CD4-positive, alpha-beta T cell treated with Interleukin-12 subunit alpha and Interleukin-12 subunit beta, for 1 hour (primary cell): ENCODE data around the gene MVD.

Experiments used
- DNase-seq: peaks from one replicate; pipeline ENCODE4 v3.0.0-alpha.2; 2020

Gene MVD

GRCh38 chr16:88639231-88640038 lies 23.5 kb downstream of the MVD start:
- no peak for DNase-seq

DNA sequence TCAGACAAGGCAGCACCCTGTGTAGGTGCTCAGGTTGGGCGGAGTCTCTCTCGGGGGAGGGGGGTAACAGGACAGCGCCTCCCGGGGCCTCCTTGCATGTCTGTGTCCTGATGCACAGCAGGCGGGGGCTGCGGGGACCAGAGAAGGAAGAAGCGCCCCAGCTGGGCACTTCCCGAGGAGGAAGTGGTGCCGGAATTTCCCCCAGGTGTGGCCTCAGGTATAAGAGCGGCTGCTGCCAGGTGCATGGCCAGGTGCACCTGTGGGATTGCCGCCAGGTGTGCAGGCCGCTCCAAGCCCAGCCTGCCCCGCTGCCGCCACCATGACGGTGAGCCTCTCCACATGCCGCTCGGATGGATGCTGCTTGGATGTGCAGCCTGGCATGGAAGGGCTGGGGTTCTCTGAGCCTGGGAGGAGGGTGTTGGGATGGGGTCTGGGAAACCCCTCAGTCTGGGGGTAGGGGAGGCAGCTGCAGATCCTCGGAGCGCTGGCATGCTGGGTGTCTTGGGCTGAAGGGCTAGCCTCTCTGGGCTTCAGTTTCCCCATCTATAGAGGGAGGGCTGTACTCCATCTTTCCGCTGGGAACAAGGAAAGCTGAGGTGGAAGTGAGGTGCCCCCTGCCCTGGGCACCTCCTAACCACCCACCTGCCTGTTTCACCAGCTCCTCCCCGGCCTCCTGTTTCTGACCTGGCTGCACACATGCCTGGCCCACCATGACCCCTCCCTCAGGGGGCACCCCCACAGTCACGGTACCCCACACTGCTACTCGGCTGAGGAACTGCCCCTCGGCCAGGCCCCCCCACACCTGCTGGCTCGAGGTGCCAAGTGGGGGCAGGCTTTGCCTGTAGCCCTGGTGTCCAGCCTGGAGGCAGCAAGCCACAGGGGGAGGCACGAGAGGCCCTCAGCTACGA lies 24.3 kb downstream of the MVD start, which contains the start of gene IL17C:
IL17C (plus strand) TSS at position 250 of the 908 bp plus-strand sequence; CDS start at position 320, 70 bp downstream.
- DNase-seq, result peak; percentile 41

DNA sequence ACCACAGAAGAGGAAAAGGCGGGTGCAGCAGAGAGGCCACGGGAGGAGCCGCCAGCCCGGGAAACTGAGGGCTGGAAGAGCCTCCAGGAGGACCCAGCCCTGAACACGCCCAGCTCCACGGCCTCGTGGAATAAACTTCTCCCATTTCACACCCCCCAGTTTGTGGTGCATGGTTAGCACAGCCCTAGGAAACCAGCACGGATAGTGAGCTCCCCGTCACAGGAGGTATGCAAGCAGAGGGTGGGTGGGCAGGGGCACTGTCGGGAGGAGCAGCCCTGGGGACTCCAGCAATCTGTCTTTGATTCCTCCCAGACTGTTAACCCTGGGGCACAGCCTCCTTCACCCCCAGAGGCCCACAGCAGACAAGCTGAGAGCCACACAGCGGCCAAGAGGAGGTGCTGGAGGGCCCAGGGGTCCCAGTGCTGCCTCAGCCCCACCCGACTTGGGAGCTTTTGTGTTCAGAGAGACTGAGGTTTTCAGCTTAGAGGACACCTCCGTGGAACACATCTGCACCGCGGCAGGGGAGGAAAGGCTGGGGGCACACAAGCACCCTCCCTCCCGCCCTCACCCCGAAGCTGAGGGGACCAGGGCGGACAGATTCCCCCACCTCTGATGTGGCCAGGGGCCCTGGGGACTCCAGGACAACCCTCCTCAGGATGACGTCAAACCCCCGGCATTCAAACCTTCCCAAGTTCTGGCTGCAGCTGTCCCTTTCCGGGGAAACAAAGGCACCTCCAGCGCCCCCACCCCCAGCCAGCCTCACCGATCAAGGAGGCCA lies 26.2 kb downstream of the MVD start:
- no peak for DNase-seq

DNA sequence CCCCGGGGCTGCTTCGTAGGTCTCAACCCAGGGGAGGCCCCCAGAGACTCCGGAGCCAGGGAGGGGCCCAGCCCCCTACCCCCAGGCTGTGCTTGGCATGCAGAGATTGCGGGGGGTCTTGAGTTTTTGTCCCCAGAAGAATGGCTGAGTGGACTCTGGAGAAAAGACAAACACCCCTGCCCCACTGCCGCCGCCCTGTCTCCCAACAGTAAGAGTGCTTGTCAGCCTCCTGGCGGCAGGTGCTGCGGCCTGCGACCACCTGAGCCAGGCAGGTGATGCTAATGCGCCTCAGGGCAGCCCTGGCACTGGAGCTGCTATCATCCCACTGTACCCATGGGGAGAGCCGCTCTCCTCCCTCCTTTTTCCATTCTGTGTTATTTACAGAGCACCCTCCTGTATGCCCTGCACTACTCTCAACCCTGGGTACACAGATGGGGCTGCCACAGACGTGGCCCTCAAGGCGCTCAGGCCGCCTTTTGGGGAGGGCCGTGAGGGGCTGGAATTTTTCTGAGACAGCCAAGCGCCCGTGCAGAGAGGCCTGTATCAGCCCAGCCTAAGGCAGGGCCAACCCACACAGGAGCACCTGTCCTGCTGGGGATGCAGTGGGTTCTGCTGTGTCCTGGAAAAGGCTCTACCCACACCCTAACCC lies 27.1 kb downstream of the MVD start:
- DNase-seq, result no peak

DNA sequence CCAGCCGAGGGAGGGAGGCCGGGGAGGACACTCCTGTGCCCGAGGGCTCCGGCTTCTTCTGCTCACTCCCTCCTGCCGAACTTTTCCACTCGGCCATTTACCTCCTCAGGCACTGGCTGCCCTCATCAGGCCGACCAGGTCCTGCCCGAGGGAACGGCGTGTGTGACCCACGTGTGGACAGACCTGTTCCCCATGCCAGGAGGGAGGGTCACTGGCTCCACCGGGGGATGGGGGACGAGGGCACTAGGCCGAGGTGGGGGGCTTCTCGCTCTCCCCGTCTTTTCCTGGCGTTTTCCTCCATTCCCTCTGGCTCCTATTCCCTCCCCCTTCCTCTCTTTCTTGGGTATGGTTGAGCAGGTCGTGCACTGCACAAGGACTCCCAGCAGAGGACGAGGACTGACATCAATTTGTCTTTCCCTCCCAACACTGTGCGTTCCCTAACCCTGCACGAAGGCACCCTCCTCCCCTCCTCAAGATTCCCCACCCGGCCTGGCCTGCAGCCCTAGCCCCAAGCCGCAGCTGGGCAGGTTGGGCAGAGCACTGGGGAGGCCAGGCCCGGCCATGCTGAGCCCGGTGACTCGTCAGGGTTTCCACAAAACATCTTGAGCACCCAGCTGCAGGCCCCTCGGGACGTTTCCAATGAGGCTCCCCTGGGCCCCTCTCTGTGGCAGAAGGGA lies 27.8 kb downstream of the MVD start:
- no peak for DNase-seq

DNA sequence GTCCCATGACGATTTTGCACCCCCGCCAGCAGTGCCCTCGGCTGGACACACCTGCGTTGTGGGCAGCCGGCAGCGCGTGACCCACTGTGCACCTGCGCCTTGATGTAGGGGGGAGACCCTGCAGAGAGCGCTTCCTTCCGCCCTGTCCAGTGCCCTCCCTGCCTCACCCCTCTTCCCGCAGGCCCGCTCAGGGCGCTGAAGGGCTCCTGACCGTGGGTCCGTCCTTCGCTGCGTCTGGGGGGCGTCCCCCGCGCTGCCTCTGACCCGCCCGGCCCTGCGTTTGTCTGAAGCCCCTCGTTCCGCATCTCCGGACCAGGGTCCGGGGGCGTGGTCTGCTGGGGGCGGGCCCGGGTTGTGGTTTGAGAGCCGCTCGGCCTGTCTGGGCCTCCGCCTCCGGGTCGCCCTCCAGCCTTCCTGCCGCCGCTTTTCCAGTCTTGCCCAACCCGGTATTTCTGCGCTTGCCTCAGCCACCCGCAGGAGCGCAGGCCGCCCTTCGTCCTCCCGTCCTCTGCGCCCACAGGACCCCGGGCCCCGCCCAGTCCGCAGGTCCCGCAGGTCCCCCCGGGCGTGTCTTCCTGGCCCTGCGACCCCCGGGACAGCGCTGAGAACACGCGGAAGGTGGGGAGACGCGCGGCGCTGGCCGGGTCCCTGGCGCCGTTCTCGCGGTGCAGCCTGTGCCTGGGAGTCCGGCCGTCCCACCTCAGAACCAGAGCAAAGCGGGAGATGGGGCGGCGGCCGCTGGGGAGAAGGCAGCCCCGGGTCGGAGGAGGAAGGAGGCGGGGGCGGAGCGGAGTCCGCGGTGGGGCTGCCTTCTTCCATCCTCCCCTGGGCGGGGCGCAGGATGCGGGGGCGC lies 28.5 kb downstream of the MVD start:
- peak; percentile 61 for DNase-seq

DNA sequence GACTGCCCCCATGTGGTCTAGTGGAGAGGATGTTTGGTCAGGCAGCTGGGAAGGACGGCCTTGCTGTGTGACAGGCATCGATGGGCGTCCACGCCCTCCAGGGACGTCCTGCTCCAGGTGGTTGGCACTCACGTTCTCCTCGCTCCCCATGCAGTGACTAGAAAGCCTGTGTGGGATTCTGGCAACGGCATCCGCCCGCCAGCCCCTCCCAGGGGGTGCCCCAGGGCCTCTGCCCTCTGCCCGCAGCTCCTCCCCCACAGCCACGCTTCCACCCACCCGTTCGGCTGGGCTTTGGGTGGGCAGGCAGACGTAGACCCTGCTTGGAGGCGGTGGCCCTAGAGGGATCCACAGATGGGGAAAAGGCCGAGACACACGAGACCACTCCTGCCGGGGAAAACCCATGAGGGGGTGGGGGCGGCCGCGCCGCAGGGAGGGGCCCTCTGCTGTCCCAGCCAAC lies 29.2 kb downstream of the MVD start:
- DNase-seq, result peak; percentile 71

GRCh38 chr16:88632587-88632930 lies 30.3 kb downstream of the MVD start:
- DNase-seq, result no peak

GRCh38 chr16:88631920-88632586 lies 30.8 kb downstream of the MVD start:
- no peak for DNase-seq

DNA sequence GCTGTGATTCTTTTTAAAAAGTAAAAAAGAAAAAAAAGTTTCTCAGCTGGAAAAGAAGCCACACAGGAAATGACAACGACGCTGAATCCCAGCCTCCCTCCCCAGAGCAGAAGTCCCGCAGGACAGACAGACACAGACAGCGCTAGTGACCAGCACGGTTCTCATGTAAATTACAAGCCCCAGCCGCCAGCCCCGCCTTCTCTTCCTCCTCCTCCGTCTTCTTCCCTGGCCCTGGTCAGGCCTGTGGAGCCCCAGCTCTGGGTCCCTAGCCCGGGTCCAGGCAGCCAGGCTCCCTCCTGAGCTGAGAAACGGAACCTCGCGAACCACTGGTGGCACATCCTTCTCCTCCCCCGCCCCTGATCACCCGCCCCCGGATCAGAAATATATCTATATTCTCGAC lies 31.5 kb downstream of the MVD start:
- no peak for DNase-seq

- DNase-seq, result no peak
Observed at GRCh38 chr16:88630941-88631340, 31.9 kb downstream of the MVD start.

- DNase-seq, result no peak
Observed at GRCh38 chr16:88630433-88630832, 32.5 kb downstream of the MVD start.

DNA sequence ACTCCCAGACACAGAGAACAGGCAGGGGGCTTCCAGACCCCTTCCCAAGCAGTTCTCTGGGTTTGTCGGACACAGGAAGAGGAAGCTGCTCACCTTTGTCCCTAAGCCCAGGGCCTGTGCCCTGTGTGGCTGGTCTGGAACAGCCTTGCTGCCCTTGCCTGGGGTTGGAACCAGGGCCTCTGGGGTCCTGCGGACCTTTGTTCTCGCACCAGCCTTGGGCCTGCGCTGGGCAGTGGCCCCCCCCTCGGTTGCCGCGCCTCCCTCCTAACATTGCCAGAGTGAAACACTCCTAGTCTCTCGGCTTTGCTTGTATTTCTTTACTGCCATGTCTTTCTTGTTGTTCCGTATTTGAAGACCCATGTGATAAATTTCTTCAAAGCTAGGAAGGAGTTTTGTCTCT lies 33.1 kb downstream of the MVD start:
- no peak for DNase-seq

- no peak for DNase-seq
Observed at GRCh38 chr16:88628512-88628974, 34.3 kb downstream of the MVD start.

- no peak for DNase-seq
Observed at GRCh38 chr16:88627531-88628411, 35.1 kb downstream of the MVD start.

DNA sequence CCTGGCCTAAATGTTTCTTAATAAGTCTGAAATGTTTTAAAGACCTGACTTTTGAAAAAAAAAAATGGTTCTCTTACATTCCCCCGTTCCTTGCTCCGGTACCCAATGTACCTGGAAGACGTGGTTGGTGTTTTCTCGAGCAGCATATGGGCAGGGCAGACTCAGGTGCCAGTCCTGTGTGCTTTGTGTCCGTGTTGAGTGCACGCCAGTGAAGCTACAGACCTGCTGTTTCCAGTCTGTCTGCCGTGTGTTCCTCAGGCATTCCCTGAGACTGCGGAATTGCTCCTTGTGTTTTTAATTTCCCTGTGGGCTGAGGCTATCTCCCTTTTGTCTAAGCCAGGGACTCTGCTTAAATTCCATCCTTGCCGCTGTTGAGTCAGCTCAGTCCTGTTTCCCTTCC lies 36.2 kb downstream of the MVD start:
- no peak for DNase-seq

DNA sequence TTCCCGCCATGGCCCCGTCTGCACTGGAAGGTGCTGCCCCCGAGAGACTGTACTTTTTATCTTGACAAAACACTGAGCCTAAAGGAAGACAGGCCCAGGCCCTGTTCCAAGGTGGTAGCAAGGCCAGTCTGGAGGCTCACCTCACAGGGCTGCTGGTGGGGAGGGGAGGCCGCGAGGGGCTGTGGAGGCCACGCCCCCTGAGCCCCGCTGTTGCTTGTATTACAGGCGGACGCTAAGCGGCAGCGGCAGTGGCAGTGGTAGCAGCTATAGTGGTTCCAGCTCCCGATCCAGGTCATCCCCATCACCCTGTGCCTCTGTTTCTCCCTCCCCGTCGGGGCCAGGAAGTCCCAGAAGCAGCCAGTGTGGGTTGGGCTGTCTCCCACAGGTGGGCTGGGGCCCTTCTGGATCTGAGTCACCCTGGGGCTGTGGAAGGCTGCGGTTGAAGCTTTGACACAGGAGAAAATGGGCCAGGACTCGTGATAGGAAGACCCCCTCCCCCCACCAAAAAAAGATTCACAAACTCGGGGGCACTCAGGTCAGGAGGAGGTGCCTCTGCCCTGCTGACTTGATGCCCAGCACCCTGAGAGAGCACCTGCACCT lies 37.8 kb downstream of the MVD start:
- no peak for DNase-seq

DNA sequence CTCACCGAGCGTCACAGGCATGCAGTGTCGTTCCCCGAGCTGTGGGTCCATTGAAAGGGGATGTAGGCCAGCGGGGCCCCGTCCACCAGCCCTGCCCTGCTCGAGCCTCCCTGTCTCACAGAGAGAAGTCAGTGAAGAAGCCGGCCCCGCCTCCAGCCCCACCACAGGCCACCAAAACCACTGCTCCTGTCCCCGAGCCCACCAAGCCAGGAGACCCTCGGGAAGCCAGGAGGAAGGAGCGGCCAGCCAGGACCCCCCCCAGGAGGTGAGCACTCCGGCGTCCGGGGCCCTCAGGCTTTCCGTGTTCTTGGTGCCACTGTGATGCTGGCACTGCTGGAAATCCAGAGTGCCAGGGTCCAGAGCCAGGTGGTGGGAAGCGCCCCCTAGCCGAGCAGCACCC lies 38.4 kb downstream of the MVD start:
- DNase-seq, result no peak

DNA sequence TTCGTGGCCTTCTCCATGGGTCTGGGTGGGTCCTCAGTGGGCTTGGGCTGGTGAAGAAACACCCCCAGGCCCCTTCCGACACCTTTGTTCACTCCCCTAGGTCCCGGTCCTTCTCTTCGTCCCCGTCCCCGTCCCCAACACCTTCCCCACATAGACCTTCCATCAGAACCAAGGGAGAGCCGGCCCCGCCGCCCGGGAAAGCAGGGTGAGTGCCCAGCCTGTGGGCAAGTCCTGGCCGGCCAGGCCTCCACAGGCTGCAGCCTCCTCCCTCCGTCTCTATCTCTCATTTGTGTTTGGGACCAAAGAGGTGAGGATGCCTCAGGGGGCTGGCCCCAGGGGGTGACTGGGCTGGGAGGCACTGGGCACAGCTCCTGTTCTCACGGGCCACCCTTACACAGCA lies 39.0 kb downstream of the MVD start:
- DNase-seq, result no peak
